Measurements from ENCODE around the gene STK32C.

DNA sequence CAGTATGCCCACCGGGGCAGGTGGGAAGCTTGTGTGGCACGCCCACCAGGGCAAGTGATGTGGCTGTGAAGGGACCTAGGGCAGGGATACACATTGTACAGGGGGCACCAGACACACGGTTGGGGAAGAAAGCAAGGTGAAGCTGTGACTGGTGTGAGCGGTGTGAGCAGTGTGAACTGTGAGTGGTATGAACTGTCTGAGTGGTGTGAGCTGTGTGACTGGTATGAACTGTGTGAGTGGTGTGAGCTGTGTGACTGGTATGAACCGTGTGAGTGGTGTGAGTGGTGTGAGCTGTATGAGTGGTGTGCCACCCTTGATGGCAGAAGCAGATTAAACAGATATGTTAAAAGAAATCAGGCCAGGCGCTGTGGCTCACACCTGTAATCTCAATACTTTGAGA lies 72.9 kb downstream of the STK32C start:
- TF ChIP-seq, protein P1, sequence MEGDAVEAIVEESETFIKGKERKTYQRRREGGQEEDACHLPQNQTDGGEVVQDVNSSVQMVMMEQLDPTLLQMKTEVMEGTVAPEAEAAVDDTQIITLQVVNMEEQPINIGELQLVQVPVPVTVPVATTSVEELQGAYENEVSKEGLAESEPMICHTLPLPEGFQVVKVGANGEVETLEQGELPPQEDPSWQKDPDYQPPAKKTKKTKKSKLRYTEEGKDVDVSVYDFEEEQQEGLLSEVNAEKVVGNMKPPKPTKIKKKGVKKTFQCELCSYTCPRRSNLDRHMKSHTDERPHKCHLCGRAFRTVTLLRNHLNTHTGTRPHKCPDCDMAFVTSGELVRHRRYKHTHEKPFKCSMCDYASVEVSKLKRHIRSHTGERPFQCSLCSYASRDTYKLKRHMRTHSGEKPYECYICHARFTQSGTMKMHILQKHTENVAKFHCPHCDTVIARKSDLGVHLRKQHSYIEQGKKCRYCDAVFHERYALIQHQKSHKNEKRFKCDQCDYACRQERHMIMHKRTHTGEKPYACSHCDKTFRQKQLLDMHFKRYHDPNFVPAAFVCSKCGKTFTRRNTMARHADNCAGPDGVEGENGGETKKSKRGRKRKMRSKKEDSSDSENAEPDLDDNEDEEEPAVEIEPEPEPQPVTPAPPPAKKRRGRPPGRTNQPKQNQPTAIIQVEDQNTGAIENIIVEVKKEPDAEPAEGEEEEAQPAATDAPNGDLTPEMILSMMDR (conservative IDR thresholded peaks at IDR 0.05; ENCODE audit: low read depth, low read length) = no peak
- TF ChIP-seq EZH2 (IDR thresholded peaks at IDR 0.05; ENCODE audit: borderline replicate concordance, low read depth, low read length, poor library complexity, severe bottlenecking) = no peak

Data from A673 (cell line).